ENCODE results near the gene AP4E1. TPM values are rescaled to one million over a fixed set of nuclear protein-coding genes. Genes with fewer than 3 reads are reported as not detected.
"Not testable (repeated sequence)": the region's sequence is repeated elsewhere in the genome, so short reads cannot be mapped to it uniquely, and the experiment has no call there.

Gene AP4E1
- total RNA-seq, 1 donor from 2014 or later: 6.0 TPM

DNA sequence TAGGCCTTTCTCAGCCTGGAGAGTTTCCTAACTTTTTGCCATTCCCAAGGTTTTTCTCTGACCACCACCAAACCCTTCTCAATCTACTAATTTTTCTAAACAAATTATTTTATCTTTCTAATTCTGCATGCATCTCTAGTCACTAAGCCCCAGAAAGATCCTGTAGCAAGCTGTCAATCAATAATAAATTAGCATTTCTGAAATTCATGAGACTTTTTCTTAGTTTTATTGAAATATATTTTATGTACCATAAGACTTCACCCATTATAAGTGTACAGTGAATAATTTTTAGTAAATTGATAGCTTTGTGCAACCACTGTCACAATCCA lies 22.4 kb upstream of the AP4E1 start:
- intact Hi-C loops (cut with DNase I): no loop called here
- no peak for DNase-seq

DNA sequence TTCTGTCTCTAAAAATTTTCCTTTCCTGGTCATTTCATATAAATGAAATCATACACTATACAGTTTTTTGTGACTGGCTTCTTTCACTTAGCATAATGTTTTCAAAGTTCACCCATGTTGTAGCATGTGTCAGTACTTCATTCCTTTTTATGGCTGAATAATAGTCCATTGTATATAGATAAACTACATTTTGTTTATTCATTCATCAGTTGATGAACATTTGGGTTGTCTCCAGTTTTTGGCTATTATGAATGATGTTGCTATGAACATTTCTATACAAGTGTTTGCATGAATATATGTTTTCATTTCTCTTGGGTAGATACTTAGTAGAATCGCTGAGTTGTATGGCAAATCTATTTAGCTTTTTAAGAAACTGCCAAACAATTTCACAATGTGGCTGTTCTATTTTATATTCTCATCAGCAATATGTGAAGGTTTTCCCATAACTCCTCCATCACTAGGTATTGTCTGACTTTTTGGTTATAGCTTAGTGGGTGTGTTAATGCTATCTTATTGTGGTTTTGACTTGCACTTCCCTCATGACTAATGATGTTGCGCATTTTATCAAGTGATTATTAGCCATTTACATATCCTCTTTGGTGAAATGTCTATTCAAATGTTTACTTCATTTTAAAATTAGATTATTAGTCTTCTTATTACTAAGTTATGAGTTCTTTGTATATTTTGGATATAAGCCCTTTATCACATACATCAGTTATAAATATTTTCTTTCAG lies 21.7 kb upstream of the AP4E1 start:
- ATAC-seq (ENCODE audit: poor library complexity) (no peak), DNase-seq (no peak)
- intact Hi-C loops (cut with DNase I): no loop called here

More for the DNA sequence above, 22.4 kb upstream of the AP4E1 start:
- no peak for ATAC-seq (ENCODE audit: poor library complexity)

DNA sequence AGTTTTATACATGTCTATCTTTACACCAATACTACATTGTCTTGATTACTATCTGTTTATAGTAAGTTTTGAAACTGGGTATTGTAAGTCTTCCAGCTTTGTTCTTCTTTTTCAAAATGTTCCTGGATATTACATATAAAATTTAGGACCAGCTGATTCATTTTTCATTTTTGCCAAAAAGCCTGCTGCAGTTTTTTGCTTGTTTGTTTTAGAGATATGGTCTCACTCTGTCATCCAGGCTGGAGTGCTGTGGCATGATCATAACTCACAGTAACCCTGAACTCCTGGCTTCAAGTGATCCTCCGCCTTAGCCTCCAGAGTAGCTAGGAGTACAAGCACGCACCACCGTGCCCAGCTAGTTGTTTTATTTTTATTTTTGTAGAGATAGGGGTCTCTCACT lies 20.4 kb upstream of the AP4E1 start:
- intact Hi-C loops (cut with DNase I): no loop called here
- DNase-seq (no peak), ATAC-seq (ENCODE audit: poor library complexity) (no peak)

DNA sequence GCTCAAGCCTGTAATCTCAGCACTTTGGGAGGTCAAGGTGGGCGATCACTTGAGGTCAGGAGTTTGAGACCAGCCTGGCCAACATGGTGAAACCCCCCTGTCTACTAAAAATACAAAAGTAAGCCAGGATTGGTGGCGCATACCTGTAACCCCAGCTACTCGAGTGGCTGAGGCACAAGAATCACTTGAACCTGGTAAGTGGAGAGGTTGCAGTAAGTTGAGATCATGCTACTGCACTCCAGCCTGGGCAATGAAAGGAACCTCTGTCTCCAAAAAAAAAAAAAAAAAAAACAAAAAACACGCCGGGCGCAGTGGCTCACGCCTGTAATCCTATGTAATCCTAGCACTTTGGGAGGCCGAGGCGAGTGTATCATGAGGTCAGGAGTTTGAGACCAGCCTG lies 18.9 kb upstream of the AP4E1 start:
- DNase-seq (no peak), ATAC-seq (ENCODE audit: poor library complexity) (no peak)
- intact Hi-C loops (cut with DNase I): no loop called here

DNA sequence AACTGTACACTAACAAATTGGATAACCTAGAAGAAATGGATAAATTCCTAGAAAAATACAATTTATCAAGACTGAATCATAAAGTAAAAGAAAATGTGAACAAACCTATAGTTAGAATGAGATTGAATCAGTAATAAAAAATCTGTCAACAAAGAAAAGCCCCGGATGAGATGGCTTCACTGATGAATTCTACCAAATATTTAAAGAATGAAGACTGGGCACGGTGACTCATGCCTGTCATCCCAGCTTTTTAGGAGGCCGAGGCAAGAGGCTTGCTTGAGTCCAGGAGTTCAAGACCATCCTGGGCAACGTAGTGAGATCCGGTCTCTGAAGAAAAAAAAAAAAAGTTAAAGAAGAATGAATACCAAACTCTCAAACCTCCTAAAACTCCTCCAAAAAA lies 17.7 kb upstream of the AP4E1 start:
- ATAC-seq (ENCODE audit: poor library complexity) (no peak), DNase-seq (no peak)
- intact Hi-C loops (cut with DNase I): no loop called here

DNA sequence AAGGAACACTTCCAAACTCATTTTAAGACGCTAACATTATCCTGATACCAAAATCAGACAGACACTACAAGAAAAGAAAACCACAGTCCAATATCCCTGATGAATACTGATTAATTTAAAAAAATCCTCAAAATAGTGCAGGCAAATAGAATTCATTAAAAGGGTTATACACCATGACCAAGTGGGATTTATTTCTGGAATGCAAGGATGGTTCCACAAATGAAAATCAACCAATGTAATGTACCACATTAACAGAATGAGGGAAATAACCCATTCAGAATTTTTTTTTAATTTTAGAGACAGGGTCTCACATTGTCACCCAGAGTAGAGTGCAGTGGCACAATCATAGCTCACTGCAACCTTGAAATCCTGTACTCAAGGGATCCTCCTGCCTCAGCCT lies 17.3 kb upstream of the AP4E1 start:
- ATAC-seq (ENCODE audit: poor library complexity) (no peak), DNase-seq (no peak)
- intact Hi-C loops (cut with DNase I): no loop called here

DNA sequence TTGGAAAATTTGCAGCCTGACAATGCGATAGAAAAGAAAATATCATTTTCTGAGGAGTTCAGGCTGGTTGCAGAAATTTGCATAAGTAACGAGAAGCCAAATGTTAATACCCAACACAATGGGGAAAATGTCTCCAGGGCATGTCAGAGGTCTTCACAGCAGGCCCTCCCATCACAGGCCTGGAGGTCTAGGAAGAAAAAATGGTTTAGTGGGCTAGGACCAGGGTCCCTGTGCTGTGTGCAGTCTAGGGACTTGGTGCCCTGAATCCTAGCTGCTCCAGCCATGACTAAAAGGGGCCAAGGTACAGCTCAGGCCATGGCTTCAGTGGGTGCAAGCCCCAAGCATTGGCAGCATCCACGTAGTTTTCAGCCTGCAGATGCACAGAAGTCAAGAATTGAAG lies 14.5 kb upstream of the AP4E1 start:
- ATAC-seq (ENCODE audit: poor library complexity) (no peak), DNase-seq (no peak)
- intact Hi-C loops (cut with DNase I): no loop called here

DNA sequence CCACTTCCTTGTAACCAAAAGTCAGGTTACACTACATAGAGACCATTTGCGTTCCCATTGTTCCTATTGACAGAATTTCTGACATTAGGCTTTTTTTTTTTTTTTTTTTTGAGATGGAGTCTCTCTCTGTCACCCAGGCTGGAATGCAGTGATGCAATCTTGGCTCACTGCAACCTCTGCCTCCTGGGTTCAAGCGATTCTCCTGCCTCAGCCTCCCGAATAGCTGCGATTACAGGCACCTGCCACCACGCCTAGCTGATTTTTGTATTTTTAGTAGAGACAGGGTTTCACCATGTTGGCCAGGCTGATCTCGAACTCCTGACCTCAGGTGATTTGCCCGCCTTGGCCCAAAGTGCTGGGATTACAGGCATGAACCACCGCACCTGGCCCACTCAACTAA lies 7.1 kb upstream of the AP4E1 start:
- ATAC-seq (ENCODE audit: poor library complexity); intact Hi-C loops (cut with DNase I); DNase-seq: not testable (repeated sequence)

DNA sequence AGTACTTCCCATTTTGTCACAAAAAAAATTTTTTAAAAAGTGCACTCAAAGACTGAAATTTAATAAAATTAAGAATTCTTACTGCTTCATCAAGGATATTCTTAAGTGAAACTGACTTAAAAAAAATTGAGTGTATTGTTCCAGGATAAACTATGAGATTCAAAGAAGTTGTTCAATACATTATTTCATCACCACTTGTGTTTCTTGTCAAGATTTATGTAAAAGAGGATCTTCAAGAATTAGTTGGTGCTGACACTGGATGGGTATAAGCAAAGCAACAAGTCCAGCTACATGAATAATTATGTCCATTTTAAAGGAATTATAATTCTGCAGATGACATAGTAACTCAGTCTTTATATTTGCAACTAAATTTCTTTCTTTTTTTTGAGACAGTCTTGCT lies 4.3 kb upstream of the AP4E1 start:
- ATAC-seq (ENCODE audit: poor library complexity) (no peak), DNase-seq (no peak)
- intact Hi-C loops (cut with DNase I): no loop called here

DNA sequence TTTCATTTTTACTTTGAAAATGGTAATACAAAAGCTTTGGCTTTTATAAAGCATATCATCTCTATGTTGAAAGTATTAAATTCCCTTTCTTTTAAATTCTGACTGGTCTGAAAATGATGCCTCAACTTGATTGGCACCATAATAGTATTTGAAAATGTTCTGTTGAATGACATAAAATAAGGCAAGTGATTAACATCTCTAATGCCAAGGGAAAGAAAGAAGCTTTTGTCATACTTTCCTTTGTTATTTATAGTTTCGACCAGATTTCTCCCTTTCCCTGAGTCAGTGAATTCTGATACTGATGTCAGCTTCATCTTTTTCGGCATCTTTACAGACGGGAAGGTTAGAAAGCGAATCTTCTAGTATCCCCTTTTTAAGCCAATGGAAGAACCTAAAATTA lies 3.4 kb upstream of the AP4E1 start:
- intact Hi-C loops (cut with DNase I): no loop called here
- no peak for DNase-seq
- ATAC-seq (ENCODE audit: poor library complexity): no peak

DNA sequence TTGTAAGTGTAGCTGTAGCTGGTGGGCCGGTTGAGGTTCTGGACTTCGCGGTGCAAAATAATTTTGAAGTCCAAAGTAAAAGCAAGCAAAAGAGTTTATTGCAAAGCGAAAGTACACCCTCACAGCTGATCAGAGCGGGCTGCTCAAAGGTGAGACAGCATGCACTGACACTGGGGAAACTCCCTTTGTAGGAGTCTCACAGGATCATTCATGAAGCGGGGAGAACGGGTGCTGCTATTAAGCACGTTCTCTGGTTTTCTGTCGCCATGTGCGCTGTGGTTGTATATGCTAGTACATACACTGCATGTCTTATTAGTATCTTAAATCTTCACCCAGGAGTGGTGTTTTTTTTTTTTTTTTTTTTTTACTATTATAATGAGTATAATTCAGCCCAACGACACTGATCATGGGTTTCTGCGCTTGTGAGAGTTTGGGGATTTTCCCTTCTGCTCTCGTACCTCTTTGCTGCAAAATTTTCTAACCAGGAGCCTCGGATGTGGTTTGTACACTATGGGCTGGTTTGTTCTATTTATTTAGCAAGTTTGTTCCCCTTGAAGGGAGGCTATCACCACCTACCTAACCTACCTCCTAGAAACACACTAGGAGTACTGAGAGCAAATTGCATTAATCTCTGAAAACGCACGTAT lies 1.4 kb upstream of the AP4E1 start:
- intact Hi-C loops (cut with DNase I): no loop called here
- no peak for DNase-seq
- ATAC-seq (ENCODE audit: poor library complexity): no peak

DNA sequence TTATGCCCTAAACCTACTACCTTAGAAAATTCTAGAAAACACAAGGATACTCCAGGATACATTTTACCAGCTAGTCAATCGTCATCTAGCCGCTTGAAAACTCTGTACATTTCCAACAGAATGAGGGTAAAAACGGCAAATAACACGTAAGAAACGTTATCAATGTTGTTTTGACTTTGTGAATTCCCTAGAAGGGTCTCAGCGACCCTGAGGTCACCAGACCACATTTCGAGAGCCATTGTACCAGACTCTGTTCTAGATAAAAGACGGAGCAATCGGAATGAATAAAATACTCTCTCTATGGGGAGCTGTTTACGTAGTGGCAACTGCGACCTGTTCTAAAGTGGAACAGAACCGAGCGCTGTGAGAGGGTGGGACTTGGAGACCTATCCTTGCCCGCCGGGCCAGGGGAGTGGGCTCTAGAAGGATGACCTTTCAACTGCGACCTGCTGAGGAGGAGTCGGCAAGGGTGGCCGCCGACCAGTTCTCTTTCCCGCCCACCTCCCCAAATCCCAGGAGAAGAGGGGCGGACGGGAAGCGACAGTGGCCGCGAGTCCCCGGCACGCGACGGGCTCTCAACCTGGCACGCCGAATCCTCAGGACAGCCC lies 778 bp upstream of the AP4E1 start:
- DNase-seq (no peak), ATAC-seq (ENCODE audit: poor library complexity) (peak; percentile 70)
- intact Hi-C loops (cut with DNase I): no loop called here

DNA sequence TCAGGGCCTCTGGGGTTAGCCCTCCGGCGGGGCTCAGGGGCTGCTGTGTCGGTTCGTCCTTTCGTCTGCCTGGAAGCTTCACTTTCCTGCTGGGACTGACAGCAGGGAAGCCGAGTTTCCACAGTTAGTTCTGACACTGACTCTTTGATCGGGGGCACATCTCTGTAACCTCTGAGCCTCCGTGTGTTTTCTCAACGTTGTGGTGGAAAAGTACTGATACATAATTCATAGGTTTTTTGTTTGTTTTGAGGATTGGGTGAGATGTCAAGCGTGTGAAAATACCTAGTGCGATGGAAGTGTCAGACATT lies 481 bp downstream of the AP4E1 start:
- no peak for ATAC-seq (ENCODE audit: poor library complexity)
- no peak for DNase-seq
- intact Hi-C loops (cut with DNase I): no loop called here

DNA sequence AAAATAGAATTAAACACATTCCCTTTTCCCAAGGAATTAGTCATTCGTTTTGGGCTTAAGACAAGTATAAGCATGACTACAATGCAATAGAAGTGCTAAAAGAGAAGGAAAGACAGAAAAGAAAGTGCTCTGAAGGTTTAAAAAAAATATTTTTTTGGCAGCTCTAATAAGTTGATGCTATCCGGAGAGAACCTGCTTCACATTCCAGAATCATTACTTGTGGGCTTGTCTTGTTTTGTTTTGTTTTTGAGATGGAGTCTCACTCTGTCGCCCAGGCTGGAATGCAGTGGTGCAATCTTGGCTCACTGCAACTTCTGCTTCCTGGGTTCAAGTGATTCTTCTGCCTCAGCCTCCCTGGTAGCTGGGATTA lies 1.9 kb downstream of the AP4E1 start:
- ATAC-seq (ENCODE audit: poor library complexity); DNase-seq; intact Hi-C loops (cut with DNase I): not testable (repeated sequence)

DNA sequence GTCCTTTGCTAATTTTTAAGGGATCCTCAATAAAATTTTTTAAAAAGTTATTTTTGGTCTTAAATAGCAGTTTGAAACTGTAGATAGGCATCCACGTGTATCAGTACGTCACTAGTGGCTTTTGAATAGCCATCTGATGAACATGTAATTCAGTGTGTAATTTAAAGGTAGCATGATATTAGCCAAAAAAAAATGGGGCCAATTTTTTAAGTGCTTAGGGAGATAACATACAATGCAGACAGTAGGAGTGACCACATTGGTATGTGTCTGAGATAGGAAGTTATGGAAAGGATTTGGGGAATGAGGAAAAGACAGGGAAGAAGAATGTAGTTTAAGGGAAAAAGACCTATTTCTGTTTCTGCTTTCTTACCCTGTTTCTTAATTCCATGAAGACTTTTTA lies 2.5 kb downstream of the AP4E1 start:
- ATAC-seq (ENCODE audit: poor library complexity) (no peak), DNase-seq (no peak)
- intact Hi-C loops (cut with DNase I): no loop called here

DNA sequence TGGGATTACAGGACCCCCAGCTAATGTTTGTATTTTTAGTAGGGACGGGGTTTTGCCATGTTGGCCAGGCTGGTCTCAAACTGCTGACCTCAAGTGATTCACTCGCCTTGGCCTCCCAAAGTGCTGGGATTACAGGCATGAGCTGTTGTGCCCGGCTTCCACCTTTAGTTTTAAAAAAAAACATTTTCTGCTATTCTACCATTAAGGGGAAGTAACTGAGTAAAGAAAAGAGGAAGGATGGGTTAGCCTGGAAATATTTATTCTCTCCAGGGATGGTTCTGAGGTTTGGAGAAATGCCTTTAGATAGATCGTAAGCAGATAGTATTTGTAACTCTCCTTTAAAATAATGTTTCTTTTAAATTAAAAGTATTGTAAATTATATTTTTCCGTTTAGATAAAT lies 3.1 kb downstream of the AP4E1 start:
- intact Hi-C loops (cut with DNase I): no loop called here
- no peak for DNase-seq
- no peak for ATAC-seq (ENCODE audit: poor library complexity)

DNA sequence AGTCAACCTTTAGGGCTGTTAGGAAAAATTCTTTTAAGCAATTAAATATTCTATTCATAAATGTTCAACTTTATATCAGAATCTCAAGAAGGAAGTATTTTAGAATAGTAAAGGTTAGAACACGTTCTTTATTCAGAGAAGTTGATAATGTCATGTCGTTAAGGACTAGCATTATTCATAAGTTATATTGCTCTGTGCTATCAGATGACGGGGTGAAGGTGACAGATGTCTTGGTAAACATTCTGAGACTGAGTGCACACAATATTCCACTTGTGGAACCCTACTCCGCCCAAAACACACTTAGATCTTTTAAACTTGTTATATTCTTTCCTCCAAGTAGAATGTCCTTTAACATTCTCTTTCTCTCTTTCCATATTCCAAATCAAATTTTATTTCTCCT lies 7.9 kb downstream of the AP4E1 start:
- DNase-seq (no peak), ATAC-seq (ENCODE audit: poor library complexity) (no peak)
- intact Hi-C loops (cut with DNase I): no loop called here

DNA sequence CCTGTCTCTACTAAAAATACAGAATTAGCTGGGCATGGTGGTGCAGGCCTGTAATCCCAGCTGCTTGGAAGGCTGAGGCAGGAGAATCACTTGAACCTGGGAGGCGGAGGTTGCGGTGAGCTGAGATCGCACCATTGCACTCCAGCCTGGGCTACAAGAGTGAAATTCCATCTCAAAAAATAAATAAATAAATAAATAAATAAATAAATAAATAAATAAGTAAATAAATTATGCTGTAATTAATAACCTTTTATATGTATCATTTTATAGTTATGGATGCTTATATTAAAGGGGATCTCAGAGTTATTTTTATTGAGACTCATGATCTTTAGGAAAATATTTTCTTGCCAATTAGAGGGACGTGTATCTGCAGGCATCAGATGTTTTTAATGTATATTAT lies 10.9 kb downstream of the AP4E1 start:
- ATAC-seq (ENCODE audit: poor library complexity); DNase-seq; intact Hi-C loops (cut with DNase I): not testable (repeated sequence)

DNA sequence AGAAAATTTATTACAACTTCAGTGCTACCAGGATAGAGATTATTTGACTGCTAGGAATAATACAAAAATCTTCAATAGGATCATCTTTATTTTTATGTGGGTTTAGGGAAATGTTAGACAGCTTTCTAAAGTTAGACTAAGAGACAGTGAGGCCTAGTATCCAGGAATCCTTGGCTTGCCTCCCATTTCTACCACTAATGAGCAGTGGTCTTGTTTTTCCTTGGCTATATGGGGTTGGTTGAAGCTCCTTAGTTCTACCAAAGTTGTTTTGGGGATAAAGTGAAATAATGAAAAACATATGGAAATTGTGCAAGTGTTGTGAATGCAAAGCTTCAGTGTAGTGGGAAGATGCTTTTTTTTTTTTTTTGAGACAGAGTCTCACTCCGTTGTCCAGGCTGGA lies 16.8 kb downstream of the AP4E1 start:
- DNase-seq (no peak), ATAC-seq (ENCODE audit: poor library complexity) (no peak)
- intact Hi-C loops (cut with DNase I): no loop called here

DNA sequence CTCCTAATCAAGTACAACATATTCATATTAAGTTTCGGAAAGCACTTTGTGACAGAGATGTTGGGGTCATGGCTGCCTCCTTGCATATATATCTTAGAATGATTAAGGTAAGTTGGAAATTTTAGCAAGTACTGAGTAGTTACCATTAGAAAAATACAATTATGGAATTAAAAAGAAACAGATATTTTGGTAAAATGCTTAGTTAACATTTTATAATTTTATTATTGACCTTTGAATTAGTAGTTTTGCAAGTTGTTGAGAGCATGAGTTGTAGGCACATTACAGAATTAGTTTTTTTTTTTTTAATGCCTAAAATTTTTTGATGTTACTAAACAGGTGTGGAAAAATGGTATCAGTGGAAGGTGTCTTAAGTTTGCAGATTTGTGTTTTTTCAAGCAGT lies 20.6 kb downstream of the AP4E1 start:
- DNase-seq: no peak
- ATAC-seq (ENCODE audit: poor library complexity): no peak
- intact Hi-C loops (cut with DNase I): no loop called here

DNA sequence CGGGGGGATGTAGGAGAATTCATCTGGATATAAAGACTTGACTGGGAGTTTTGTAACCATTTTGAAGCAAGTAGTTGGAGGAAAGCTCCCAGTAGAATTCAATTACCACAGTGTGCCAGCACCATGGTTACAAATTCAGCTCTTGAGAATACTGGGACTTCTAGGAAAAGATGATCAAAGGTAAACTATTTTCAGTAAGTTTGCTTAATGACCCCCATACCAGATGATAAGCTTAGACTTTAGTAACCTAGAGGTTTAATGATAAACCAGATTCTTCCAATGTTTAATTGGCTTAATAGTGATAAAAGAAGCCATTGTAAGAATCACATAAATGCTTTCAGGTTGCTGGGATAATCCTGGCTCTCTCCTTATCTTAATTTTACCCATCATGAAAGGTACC lies 22.3 kb downstream of the AP4E1 start:
- intact Hi-C loops (cut with DNase I): no loop called here
- DNase-seq (no peak), ATAC-seq (ENCODE audit: poor library complexity) (no peak)
